Loucy (cell line): Measurements from ENCODE around the gene GARRE1.

ENCODE experiments used
- CTCF ChIP-seq: fragments of 200-600 bp; sonication (generic); conservative IDR thresholded peaks from 2 replicates; pipeline ENCODE4 v1.5.1; 2014; ENCODE audit warnings: mild to moderate bottlenecking, antibody characterized with exemption, low read length
- EZH2phosphoT487 ChIP-seq: fragments of 200-600 bp; IDR thresholded peaks from 2 replicates; pipeline ENCODE4 v1.6.1; 2018; ENCODE audit warnings: antibody characterized with exemption, mild to moderate bottlenecking, moderate library complexity, borderline replicate concordance

- TF ChIP-seq CTCF (no peak), EZH2phosphoT487 (no peak)
Observed at GRCh38 chr19:34236035-34236987, 18.0 kb upstream of the GARRE1 start.
